ENCODE data around the gene FMC1.

The FMC1 gene

DNA sequence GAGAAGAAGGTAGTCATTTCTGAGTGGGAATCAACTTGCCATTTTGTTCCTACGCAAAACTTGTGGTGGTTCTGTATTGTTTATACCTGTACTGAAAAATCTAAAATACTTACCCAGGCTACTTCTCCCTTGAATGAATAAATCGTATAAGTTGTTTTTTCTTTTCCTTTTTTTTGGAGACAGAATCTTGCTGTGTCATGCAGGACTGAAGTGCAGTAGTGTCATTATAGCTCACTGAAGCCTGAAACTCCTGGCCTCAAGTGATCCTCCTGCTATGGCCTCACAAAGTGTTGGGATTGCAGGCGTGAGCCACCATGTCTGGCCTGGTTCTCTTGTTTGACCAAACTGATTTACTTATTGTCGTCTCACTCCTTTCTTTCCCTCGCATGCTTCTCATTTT is 46.5 kb downstream of the FMC1 start:
- DNase-seq, result no peak

DNA sequence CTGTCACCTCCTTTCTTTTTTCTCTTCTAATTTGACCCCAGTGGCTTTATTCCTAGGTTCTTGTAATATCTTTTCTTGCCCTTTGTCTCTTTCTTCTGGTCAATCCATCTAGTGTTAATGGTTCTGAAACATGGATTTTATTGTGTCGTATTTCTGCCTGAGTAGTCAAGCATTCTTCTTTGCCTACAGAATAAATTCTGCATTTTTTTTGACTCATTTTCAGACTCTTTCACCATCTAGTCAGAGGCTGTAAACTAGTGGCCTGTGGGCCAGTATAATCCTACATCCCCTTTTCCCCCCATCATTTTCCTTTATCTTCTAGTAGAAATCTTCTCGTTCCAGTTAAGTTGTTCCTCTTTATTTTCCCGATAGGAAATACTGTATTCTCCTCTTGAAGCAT is 48.0 kb downstream of the FMC1 start:
- no peak for DNase-seq

DNA sequence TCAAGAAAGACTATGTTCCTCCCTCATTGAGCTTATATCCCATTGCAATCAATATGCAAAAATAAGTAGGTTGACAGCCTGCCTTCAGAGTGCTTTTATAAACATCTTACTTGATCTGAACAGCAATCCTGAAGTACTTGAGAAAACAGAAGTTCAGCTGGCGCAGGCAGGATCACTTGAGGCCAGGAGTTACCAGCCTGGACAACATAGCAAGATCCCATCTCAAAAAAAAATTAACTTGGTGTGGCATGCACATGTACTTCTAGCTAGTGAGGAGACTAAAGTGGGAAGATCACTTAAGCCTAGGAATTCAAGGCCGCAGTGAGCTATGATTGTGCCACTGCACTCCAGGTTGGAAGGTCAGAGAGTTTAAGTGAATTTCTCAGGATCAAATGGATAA is 48.6 kb downstream of the FMC1 start:
- DNase-seq, result no peak

DNA sequence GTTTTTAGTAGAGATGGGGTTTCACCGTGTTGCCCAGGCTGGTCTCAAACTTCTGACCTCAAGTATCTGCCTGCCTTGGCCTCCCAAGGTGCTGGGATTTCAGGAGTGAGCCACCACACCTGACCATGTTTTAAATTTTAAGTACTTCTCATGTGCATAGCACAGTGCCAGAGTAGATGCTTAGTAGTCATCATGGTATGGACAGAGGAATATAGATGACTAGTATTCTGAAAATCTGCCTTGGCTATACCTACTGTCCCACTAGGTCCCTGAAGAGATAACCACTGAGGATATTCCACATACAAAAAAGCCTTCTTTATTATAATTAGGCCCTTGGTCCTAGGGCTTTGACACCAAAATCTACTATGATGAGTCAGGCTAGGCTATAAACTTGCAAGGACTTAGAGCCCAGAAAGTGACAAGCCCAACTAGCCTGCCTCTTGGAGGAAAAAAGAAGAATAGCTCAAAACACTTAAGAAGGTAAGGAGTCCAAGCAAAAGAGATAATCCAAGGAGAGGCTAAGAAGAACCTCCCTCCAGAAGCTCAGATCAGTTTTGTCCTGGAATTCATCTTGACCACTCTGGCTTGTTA is 52.6 kb downstream of the FMC1 start:
- no peak for DNase-seq

DNA sequence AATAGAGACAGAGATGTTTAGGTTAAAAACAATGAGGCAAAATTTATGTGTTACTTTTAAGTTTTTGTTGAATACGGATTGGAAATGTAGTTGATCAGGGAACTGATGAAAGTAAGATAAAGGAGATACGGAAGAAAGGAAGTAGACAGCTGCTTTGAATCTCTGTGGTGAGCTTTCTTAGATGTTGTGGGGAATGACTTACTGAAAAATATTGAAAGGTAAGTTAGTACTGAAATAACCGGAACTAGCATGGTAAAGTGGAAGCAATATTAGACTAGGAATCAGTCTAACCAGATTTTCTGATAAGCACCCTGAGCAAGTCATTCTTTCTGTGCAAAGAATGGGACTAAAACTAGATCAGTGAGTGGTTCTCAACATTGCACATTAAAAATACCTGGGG is 53.4 kb downstream of the FMC1 start:
- DNase-seq, result no peak
